ENCODE data around the gene TMC8. TPM values are rescaled to one million over a fixed set of nuclear protein-coding genes. Genes with fewer than 3 reads are reported as not detected.

Gene TMC8
- total and polyA plus RNA-seq, 5 donors from 2014 or later: 61.8 to 454 (median 76.0) TPM

DNA sequence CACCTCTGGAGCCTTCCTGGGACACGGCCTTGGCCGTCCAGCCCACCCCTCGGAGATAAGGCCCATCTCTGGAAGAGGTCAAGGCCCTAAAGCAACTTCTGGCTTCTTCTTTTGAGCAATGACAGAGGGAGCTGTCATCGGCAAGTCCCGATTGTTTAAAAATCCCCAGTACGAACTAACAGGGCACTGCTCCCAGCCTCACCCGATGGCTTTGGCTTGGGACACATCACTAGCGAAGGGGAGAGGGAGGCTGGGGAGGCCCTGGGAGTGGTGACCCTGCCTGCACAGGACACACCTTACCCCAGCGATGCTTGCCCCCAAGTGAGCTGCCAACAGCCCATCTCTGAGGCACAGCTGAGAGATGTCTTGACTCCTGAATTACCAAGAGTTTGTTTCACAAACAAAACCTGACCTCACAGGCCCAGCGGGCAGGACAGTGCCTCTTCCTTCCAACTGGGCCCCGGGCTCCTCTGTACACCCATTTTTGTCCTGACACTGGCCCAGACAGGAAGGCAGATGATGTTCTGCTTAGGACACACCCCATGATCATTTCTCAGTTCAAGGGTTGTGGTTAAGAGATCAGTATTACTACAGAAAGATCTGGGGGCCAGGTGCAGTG lies 42.6 kb downstream of the TMC8 start:
- Mint-ChIP-seq H3K36me3 (peaks cover 15% of the 10 kb centered on the region), H3K4me1 (peaks cover 6 to 67% (median 32%) of the 10 kb centered on the region in 4 donors), H3K9me3 (peaks cover 0 to 2% (median 0%) of the 10 kb centered on the region in 7 donors), H3K27me3 (no peaks in the 10 kb centered on the region), H3K4me3 (peak overlapping the region; percentile 1 to 79 (median 70)), H3K27ac (peak overlapping the region; percentile 87 to 96 (median 93))
- no peak overlapping the region for H3K4me3 ChIP-seq (ENCODE audit: low read depth, low read length)
- H3K4me1 ChIP-seq (ENCODE audit: control insufficient read depth, insufficient read depth, low read length, poor library complexity, severe bottlenecking): peaks cover 59% of the 10 kb centered on the region
- H3K27me3 ChIP-seq (ENCODE audit: control insufficient read depth, insufficient read depth, low read length): no peaks in the 10 kb centered on the region
- H3K36me3 ChIP-seq (ENCODE audit: control insufficient read depth, insufficient read depth, low read length): peaks cover 3% of the 10 kb centered on the region
- H3K9me3 ChIP-seq (ENCODE audit: control insufficient read depth in 2 of 2, low read length in 2 of 2): no peaks in the 10 kb centered on the region
- H3K27ac ChIP-seq (ENCODE audit: insufficient read depth, low read length, poor library complexity, severe bottlenecking): peak overlapping the region; percentile 66
- ATAC-seq (ENCODE audit: low read depth in 2 of 2): peak; percentile 48 to 62
- DNase-seq: peak in 2 of 3 donors; percentile 49 to 86

DNA sequence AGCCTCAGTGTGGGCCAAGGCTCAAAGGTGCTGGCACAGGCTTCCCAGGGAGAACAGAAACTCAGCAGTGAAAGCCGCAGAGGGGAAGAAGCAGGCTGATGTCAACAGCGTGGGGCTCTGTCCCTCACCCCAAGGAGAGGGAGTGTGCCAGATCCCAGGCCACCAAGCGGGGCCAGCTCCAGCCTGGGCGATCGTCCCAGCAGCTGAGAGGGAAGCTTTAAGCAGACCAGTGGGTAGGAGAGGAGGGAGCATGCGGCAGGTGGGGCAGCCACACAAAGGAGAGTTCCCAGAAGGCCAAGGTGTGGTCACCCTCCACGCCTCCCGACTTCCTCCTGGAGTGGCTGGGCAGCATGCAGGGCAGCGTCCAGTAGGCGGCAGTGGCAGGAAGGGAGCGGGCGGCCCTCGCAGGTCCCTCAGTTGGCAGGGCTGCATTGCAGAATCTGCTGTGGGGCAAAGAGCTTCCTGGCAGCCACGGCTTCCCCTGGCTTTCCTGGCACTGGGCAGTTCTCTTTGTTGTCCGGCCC lies 43.8 kb downstream of the TMC8 start:
- no peaks in the 10 kb centered on the region for H3K27me3 Mint-ChIP-seq
- Histone ChIP-seq H3K4me1 (ENCODE audit: control insufficient read depth, insufficient read depth, low read length, poor library complexity, severe bottlenecking) (peaks cover 53% of the 10 kb centered on the region), H3K9me3 (ENCODE audit: control insufficient read depth in 2 of 2, low read length in 2 of 2) (no peaks in the 10 kb centered on the region), H3K27ac (ENCODE audit: insufficient read depth, low read length, poor library complexity, severe bottlenecking) (peak overlapping the region; percentile 23), H3K36me3 (ENCODE audit: control insufficient read depth, insufficient read depth, low read length) (peaks cover 3% of the 10 kb centered on the region), H3K27me3 (ENCODE audit: control insufficient read depth, insufficient read depth, low read length) (no peaks in the 10 kb centered on the region), H3K4me3 (ENCODE audit: low read depth, low read length) (no peak overlapping the region)
- ATAC-seq (ENCODE audit: low read depth in 2 of 2): no peak
- peaks cover 0 to 2% (median 0%) of the 10 kb centered on the region in 7 donors for H3K9me3 Mint-ChIP-seq
- H3K36me3 Mint-ChIP-seq: peaks cover 15% of the 10 kb centered on the region
- H3K4me3 Mint-ChIP-seq: no peak overlapping the region
- peak overlapping the region in 1 of 3 donors; percentile 96 for H3K27ac Mint-ChIP-seq
- DNase-seq: no peak
- H3K4me1 Mint-ChIP-seq: peaks cover 6 to 65% (median 32%) of the 10 kb centered on the region in 4 donors

DNA sequence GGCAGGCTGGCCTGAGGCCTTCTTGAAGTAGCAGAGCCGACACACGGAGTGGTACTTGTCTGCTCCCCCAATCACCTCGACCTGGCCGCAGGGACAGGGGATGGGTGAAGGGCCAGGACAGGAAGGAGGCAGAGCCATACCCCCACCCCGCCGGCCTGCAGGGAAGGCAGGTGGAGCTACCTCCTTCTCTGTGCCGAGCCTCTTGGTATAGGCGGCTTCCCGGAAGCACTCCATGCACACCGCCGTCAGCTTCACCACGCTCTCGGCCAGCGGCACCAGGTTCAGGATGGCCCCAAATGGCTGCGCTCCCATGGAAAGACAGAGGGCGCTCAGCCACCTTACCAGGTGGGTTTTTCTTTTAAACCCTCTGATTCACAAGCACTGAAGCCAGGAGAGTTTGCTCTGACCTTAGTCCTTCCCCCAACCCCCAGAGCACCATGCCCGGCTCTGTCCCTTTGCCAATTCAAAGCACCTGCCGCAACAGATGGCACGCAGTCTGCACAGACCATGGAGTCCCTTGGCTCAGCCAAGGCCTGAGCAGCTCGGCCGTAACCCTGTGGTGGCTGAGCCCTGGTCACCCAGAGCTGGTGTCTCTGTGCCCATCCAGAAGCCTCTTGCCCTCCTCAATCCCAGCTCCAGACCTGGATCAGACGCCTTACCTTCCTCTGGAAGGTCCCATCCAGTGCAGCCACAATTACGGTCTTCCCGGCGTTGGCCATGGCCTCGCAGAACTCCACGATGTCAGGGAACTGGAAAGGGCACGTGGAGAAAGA lies 44.5 kb downstream of the TMC8 start:
- H3K4me1 Mint-ChIP-seq: peaks cover 6 to 59% (median 31%) of the 10 kb centered on the region in 4 donors

DNA sequence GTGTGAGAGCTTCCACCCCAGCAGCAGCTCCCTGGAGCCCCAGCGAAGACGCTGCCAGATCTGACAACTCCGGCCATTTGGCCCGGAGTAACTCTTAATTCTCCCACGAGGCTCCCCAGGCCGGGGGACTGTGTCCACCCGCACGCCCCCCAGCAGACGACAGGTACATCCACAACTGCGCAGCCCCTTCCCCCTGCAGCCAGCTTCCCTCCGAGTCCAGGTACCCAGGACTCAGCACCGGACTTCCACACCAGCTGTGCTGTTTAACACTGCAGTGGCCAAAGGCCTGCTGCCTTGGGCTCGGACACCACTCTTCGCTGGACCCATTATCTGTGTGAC lies 45.0 kb downstream of the TMC8 start:
- H3K27me3 Mint-ChIP-seq: no peaks in the 10 kb centered on the region
- H3K4me3 Mint-ChIP-seq: no peak overlapping the region

More for the DNA sequence above, 44.5 kb downstream of the TMC8 start:
- H3K4me3 Mint-ChIP-seq: no peak overlapping the region
- H3K4me3 ChIP-seq (ENCODE audit: low read depth, low read length): no peak overlapping the region
- peaks cover 3% of the 10 kb centered on the region for H3K36me3 ChIP-seq (ENCODE audit: control insufficient read depth, insufficient read depth, low read length)
- H3K36me3 Mint-ChIP-seq: peaks cover 15% of the 10 kb centered on the region
- no peak overlapping the region for H3K27ac Mint-ChIP-seq
- ATAC-seq (ENCODE audit: low read depth in 2 of 2): no peak
- DNase-seq: no peak
- H3K27me3 ChIP-seq (ENCODE audit: control insufficient read depth, insufficient read depth, low read length): no peaks in the 10 kb centered on the region
- peaks cover 46% of the 10 kb centered on the region for H3K4me1 ChIP-seq (ENCODE audit: control insufficient read depth, insufficient read depth, low read length, poor library complexity, severe bottlenecking)
- no peak overlapping the region for H3K27ac ChIP-seq (ENCODE audit: insufficient read depth, low read length, poor library complexity, severe bottlenecking)
- peaks cover 0 to 2% (median 0%) of the 10 kb centered on the region in 7 donors for H3K9me3 Mint-ChIP-seq
- no peaks in the 10 kb centered on the region for H3K9me3 ChIP-seq (ENCODE audit: control insufficient read depth in 2 of 2, low read length in 2 of 2)
- H3K27me3 Mint-ChIP-seq: no peaks in the 10 kb centered on the region

DNA sequence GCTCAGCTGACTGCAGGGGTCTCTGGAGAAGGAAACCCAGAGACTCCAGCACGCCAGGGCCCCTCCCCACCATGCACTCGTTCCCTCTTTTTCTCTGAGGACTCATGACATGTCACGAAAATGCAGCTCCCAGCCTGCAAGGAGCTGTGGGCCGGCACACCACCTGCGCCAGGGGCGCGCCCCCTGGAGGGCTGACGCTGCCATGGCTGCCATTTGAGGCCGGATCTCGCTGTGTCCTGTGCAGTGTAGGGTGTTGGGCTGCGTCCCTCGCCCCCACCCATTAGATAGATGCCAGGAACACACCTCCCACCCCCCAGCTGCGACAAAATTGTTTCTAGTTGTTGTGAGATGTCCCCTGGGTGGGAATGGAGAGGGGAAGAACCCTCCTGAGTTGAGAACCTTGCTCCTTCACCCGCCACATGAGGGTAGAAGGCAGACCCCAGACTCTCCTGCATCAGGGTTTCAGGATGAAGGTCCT lies 46.0 kb downstream of the TMC8 start:
- Histone ChIP-seq H3K4me3 (ENCODE audit: low read depth, low read length) (no peak overlapping the region), H3K4me1 (ENCODE audit: control insufficient read depth, insufficient read depth, low read length, poor library complexity, severe bottlenecking) (peaks cover 40% of the 10 kb centered on the region), H3K27ac (ENCODE audit: insufficient read depth, low read length, poor library complexity, severe bottlenecking) (no peak overlapping the region), H3K9me3 (ENCODE audit: control insufficient read depth in 2 of 2, low read length in 2 of 2) (no peaks in the 10 kb centered on the region), H3K27me3 (ENCODE audit: control insufficient read depth, insufficient read depth, low read length) (no peaks in the 10 kb centered on the region), H3K36me3 (ENCODE audit: control insufficient read depth, insufficient read depth, low read length) (peaks cover 3% of the 10 kb centered on the region)
- Mint-ChIP-seq H3K27me3 (no peaks in the 10 kb centered on the region), H3K36me3 (peaks cover 12% of the 10 kb centered on the region), H3K4me3 (peak overlapping the region in 1 of 4 donors; percentile 18), H3K9me3 (peaks cover 0 to 2% (median 0%) of the 10 kb centered on the region in 7 donors), H3K27ac (no peak overlapping the region), H3K4me1 (peaks cover 11 to 52% (median 36%) of the 10 kb centered on the region in 4 donors)
- DNase-seq (peak; percentile 65 to 82 (median 75)), ATAC-seq (ENCODE audit: low read depth in 2 of 2) (peak; percentile 75 to 77)

More for the DNA sequence above, 45.0 kb downstream of the TMC8 start:
- Mint-ChIP-seq H3K36me3 (peaks cover 15% of the 10 kb centered on the region), H3K4me1 (peaks cover 11 to 59% (median 36%) of the 10 kb centered on the region in 4 donors), H3K9me3 (peaks cover 0 to 2% (median 0%) of the 10 kb centered on the region in 7 donors), H3K27ac (no peak overlapping the region)
- H3K9me3 ChIP-seq (ENCODE audit: control insufficient read depth in 2 of 2, low read length in 2 of 2): no peaks in the 10 kb centered on the region
- H3K4me1 ChIP-seq (ENCODE audit: control insufficient read depth, insufficient read depth, low read length, poor library complexity, severe bottlenecking): peaks cover 43% of the 10 kb centered on the region
- H3K36me3 ChIP-seq (ENCODE audit: control insufficient read depth, insufficient read depth, low read length): peaks cover 3% of the 10 kb centered on the region
- no peak overlapping the region for H3K27ac ChIP-seq (ENCODE audit: insufficient read depth, low read length, poor library complexity, severe bottlenecking)
- DNase-seq (no peak), ATAC-seq (ENCODE audit: low read depth in 2 of 2) (no peak)
- H3K4me3 ChIP-seq (ENCODE audit: low read depth, low read length): no peak overlapping the region
- no peaks in the 10 kb centered on the region for H3K27me3 ChIP-seq (ENCODE audit: control insufficient read depth, insufficient read depth, low read length)

DNA sequence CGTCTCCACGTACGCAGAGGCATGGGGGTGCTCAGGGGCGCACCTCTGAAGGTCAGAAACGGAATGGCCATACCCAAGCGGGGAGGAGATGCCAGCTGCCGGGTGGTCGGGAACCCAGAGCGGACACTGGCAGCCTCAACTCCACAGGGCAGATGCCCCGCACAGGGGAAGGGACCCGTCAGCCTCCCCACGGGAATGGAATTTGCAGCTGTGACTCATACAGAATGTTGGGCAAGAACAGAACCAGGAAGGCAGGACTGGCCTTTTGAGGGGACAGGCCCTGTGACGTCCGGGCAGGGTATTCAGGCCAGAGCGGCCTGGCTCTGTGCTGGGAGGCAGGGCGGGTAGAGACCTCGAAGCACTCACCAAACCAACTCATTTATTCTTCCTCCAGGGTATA lies 48.8 kb downstream of the TMC8 start:
- Mint-ChIP-seq H3K4me1 (peaks cover 5 to 27% (median 13%) of the 10 kb centered on the region in 4 donors), H3K4me3 (no peak overlapping the region), H3K27me3 (no peaks in the 10 kb centered on the region), H3K9me3 (no peaks in the 10 kb centered on the region), H3K27ac (no peak overlapping the region), H3K36me3 (no peaks in the 10 kb centered on the region)
- no peak for DNase-seq
- ATAC-seq (ENCODE audit: low read depth in 2 of 2): no peak
- no peaks in the 10 kb centered on the region for H3K27me3 ChIP-seq (ENCODE audit: control insufficient read depth, insufficient read depth, low read length)
- H3K4me1 ChIP-seq (ENCODE audit: control insufficient read depth, insufficient read depth, low read length, poor library complexity, severe bottlenecking): peaks cover 13% of the 10 kb centered on the region
- no peak overlapping the region for H3K27ac ChIP-seq (ENCODE audit: insufficient read depth, low read length, poor library complexity, severe bottlenecking)
- no peaks in the 10 kb centered on the region for H3K9me3 ChIP-seq (ENCODE audit: control insufficient read depth in 2 of 2, low read length in 2 of 2)
- no peaks in the 10 kb centered on the region for H3K36me3 ChIP-seq (ENCODE audit: control insufficient read depth, insufficient read depth, low read length)
- H3K4me3 ChIP-seq (ENCODE audit: low read depth, low read length): no peak overlapping the region

DNA sequence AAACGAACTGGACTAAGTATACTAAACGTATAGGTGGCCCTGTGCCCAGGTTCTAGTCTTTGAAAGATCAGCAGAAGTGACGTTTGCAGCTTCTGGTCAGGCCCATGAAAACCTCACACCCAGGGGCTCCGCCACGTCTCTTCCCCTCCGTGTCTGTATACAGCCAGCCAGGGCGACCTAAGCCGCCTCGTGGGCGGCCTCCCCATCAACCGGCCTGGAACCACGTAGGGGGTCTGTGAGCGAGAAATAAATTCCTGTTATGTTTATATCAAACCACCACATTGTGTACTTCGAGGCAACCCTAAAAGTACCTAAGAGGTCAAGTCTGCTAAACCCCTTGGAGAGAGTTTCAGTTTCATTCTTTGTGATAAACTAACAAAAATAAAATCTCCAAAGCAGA lies 49.5 kb downstream of the TMC8 start:
- peak overlapping the region; percentile 33 for H3K4me3 ChIP-seq (ENCODE audit: low read depth, low read length)
- DNase-seq (no peak), ATAC-seq (ENCODE audit: low read depth in 2 of 2) (peak in 1 of 2 donors; percentile 10)
- H3K27ac Mint-ChIP-seq: peak overlapping the region in 1 of 3 donors; percentile 44
- no peaks in the 10 kb centered on the region for H3K27me3 ChIP-seq (ENCODE audit: control insufficient read depth, insufficient read depth, low read length)
- no peaks in the 10 kb centered on the region for H3K9me3 Mint-ChIP-seq
- no peaks in the 10 kb centered on the region for H3K36me3 ChIP-seq (ENCODE audit: control insufficient read depth, insufficient read depth, low read length)
- H3K27ac ChIP-seq (ENCODE audit: insufficient read depth, low read length, poor library complexity, severe bottlenecking): no peak overlapping the region
- H3K27me3 Mint-ChIP-seq: no peaks in the 10 kb centered on the region
- no peaks in the 10 kb centered on the region for H3K36me3 Mint-ChIP-seq
- peak overlapping the region in 2 of 4 donors; percentile 39 to 76 for H3K4me3 Mint-ChIP-seq
- H3K9me3 ChIP-seq (ENCODE audit: control insufficient read depth in 2 of 2, low read length in 2 of 2): no peaks in the 10 kb centered on the region
- H3K4me1 Mint-ChIP-seq: peaks cover 5 to 27% (median 13%) of the 10 kb centered on the region in 4 donors
- peaks cover 12% of the 10 kb centered on the region for H3K4me1 ChIP-seq (ENCODE audit: control insufficient read depth, insufficient read depth, low read length, poor library complexity, severe bottlenecking)
